GM12801 (cell line): ENCODE results near the gene HDGFL3.

ENCODE experiments used
- CTCF ChIP-seq: IDR thresholded peaks from one replicate; pipeline ENCODE4 v1.5.1; 2011; ENCODE audit warnings: control low read depth; ENCODE audit not compliant: insufficient read length; ENCODE audit errors: extremely low read depth

The HDGFL3 gene

DNA sequence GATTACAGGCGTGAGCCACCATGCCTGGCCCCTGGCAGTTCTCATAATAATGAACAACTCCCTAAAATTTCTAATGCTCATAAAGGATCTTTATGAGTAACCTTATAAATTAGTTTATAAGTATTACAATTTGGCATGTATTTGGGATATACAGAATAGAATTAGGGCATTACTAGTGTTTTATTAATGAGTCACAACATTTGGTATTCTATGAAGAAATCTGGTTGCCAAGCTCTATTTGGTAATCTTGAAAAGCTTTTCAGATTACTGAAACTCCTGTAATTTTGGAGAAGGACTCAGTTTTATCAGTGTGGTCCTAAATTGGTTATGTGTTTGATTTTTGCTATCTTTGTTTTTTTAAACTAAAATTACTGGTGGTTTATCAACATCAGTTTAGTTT, 54.3 kb downstream of the HDGFL3 start:
- no peak for TF ChIP-seq CTCF

- TF ChIP-seq CTCF = no peak
These were observed 62.9 kb downstream of the HDGFL3 start for GRCh38 chr15:83144771-83145170.

DNA sequence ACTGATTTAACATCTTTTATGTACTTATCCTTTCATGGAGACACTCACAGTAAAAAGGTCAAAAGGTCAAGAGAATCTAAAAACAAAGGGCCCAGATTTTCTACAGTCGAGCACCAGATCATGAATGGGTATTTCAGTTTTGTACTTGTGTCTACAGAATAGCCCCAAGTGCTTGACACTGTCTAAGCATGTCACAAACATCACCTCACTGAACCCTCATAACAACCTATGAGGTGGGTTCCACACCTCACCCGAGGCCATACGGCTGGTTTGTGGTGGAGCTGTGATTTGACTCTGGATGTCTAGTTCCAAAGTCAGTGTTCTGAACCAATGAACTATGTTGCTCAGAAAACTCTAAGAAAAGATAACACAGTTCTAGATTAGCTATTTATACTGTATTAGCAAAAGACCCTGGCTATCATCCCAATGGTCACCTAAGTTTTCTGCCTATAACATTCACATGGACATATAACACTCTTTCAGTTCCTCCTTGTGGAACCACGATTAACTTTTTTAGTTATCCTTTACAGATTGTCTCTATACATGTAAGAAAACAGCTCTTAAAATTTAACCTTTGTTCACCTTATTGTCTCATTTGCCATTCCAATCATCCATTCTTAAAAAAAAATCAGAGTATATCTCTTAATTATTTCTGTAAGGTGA, 74.6 kb downstream of the HDGFL3 start:
- TF ChIP-seq CTCF = no peak

GRCh38 chr15:83129791-83130190, 77.8 kb downstream of the HDGFL3 start:
- no peak for TF ChIP-seq CTCF

DNA sequence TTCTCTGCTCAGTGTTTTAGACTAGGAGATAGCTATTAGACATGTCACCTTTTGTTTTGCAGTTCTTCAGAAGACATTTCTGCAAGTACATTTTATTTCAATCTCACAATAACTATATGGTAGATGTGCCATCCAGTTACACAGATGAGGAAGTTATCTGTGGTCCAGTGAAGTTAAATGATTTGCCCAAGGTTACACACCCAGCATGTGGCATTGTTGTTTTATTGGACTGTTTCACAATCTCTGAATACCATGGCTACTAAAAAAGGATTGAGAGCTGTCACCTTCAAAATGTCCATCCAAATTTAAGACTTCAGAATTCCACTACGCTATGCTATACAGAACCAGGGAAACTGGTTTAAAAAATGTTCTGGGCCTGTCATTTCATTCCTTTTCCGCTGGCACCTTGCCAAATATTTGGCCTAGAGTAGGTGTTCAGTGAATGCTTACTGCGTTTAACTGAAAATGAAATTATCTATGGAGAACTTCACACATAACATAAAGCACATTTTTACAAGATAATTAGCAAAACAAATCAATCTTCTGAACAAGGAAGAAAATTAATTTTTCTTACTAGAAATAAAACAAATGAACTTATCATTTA, 80.0 kb downstream of the HDGFL3 start:
- TF ChIP-seq CTCF = no peak

DNA sequence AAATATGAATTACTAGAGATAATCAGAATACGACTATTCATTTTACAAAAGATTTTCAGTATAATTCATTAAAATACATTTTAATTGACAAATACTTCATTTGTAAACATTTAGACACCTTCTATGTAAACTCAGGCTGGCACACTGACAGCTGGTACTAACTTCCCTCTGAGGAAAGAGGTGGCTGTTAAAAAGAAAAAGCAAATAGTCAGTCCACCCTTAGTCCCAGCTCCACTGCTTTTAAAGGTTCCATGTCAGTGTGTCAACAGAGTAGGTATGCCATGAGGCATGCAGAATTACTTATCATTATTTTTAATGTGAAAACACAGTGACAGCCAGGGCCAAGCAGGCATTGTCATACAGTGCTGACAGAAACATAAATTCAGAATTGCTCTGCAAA, 84.1 kb downstream of the HDGFL3 start:
- no peak for TF ChIP-seq CTCF

- no peak for TF ChIP-seq CTCF
These were observed 87.5 kb downstream of the HDGFL3 start for GRCh38 chr15:83119968-83120581.
